Psoas muscle (tissue), 8 donors: Measurements from ENCODE around the gene CCT7. TPM values are rescaled to one million over a fixed set of nuclear protein-coding genes. Genes with fewer than 3 reads are reported as not detected.

Experiments
- ATAC-seq, 4 donors: fragments of 200-7000 bp; cut with Tn5 transposase; one replicate each; pipeline ENCODE4 v1.9.1; 2020; ENCODE audit warnings: moderate library complexity in 3 of 4, mild to moderate bottlenecking in 2 of 4
- DNase-seq, 2 donors: peaks; one replicate each; pipeline ENCODE4 v3.0.0-alpha.2; 2020
- H3K27ac ChIP-seq: fragments of 200-600 bp; one replicate; pipeline ENCODE4 v1.8.0; 2022
- H3K27me3 ChIP-seq, 3 donors: fragments of 200-600 bp in 1 of 3; one replicate each; pipeline versions ENCODE4 v1.6.1 to v1.8.0; 2013 to 2022; ENCODE audit warnings: low read length in 2 of 3, mild to moderate bottlenecking in 2 of 3, moderate library complexity in 1 of 3; ENCODE audit not compliant: insufficient read depth in 3 of 3
- H3K36me3 ChIP-seq, 2 donors: fragments of 200-600 bp in 1 of 2; one replicate each; pipeline versions ENCODE4 v1.6.1 to v1.8.0; 2013 to 2022; ENCODE audit warnings: low read depth in 1 of 2, mild to moderate bottlenecking in 1 of 2, moderate library complexity in 1 of 2; ENCODE audit not compliant: insufficient read depth in 1 of 2
- H3K4me1 ChIP-seq: fragments of 200-600 bp; one replicate; pipeline ENCODE4 v1.8.0; 2022
- H3K4me3 ChIP-seq: fragments of 200-600 bp; one replicate; pipeline ENCODE4 v1.8.0; 2022; ENCODE audit warnings: mild to moderate bottlenecking
- H3K9me3 ChIP-seq: fragments of 200-600 bp; one replicate; pipeline ENCODE4 v1.8.0; 2022
- whole genome bisulfite sequencing, 3 donors: extraction: QIAGEN DNeasy Blood & Tissue Kit; methylation state at CpG; one replicate each; pipeline versions ENCODE4 v1.1.6 to v1.1.7; 2013; 5-methylcytosine and 5-hydroxymethylcytosine counted together
- intact Hi-C, 2 donors: fragments of 100-400 bp; cut with DNase I; formaldehyde crosslinking; loops; one replicate each; pipeline versions ENCODE4 v1.11.0 to v1.14.2; 2022
- polyA plus RNA-seq, 3 donors: library from polyadenylated mRNA; stranded (reverse); fragments of 200-250 nt; gene quantifications; one replicate each; pipeline ENCODE4 v1.2.3, GENCODE V29; 2013
- total RNA-seq, 4 donors: library from RNA; stranded (reverse); fragmentation: NEBNext Ultra II Directional in 2 of 4; extraction: Animal tissue kit (Norgen Biotek cat#: 25700) in 2 of 4; gene quantifications; one replicate each; pipeline versions ENCODE4 v1.2.1 to v1.2.4, GENCODE V29; 2021 to 2023
- TF ChIP-seq, protein P1 (sequence below): fragments of 200-600 bp; IDR thresholded peaks from one replicate; pipeline ENCODE4 v1.8.0; 2022; ENCODE audit warnings: antibody characterized with exemption
- donor health status: healthy with polysubstance abuse.
- donor health status: DM: no; HTN: no; CAD: no; lungs with moderate emphysema.
- donor health status: Bipolar disorder and iron deficiency.
- donor health status: healthy.
- donor health status: DM: yes; HTN: yes; CAD: no.
- donor health status: DM: no; HTN: no; CAD: no.
- donor health status: DM: no; HTN: no; CAD: no.
- donor health status: DM: yes; HTN: yes; CAD: no.

CCT7 gene
- total and polyA plus RNA-seq, 7 donors, result 249 to 316 (median 275) TPM

DNA sequence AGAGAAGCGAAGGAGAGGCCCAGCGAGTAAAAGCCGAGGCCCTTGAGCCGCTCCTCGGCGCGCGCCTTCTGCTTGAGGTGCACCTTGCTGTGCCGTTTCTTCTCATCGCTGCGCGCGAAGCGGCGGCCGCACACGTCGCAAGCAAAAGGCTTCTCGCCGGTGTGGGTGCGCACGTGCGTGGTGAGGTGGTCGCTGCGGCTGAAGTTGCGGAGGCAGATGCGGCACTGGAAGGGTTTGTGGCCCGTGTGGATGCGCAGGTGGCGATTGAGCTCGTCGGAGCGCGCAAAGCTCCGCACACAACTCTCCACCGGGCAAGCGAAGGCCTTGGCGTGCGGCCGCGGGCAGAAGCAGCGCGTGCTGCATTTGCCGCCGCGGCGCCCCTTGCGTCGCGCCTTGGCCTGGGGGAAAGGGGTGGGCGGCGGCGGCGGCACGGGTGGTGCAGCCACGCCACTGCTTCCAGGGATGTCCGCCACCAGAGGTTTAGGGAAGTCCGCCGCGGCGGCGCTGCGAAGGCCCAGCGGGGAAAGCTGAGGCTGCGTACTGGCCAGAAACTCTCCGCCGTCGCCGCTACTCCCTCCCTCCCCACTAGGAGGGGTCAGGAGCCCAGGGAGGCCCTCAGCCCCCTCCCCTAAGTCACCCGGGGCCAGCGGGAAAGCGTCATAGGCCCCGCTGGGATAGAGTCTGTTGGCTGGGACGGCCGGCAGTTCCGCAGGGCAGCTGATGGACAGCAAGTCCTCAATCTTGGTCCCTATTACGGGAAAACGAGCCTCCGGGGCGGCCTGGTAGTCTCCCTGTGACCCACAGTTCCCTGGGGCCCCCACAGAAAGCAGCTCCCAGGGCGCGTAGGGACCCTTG is 57.6 kb downstream of the CCT7 start:
- DNase-seq, result no peak
- H3K27ac ChIP-seq, result no peak overlapping the region
- WGBS, 3 donors, result 1 to 2% (median 2%) methylated on average over 74 to 82 of the region's 82 CpGs
- intact Hi-C loops, result no loop called here
- ATAC-seq, result no peak
- peak overlapping the region; percentile 28 for H3K4me3 ChIP-seq
- H3K36me3 ChIP-seq, result no peaks in the 10 kb centered on the region
- no peaks in the 10 kb centered on the region for H3K4me1 ChIP-seq
- H3K9me3 ChIP-seq, result no peaks in the 10 kb centered on the region
- TF ChIP-seq, protein P1, sequence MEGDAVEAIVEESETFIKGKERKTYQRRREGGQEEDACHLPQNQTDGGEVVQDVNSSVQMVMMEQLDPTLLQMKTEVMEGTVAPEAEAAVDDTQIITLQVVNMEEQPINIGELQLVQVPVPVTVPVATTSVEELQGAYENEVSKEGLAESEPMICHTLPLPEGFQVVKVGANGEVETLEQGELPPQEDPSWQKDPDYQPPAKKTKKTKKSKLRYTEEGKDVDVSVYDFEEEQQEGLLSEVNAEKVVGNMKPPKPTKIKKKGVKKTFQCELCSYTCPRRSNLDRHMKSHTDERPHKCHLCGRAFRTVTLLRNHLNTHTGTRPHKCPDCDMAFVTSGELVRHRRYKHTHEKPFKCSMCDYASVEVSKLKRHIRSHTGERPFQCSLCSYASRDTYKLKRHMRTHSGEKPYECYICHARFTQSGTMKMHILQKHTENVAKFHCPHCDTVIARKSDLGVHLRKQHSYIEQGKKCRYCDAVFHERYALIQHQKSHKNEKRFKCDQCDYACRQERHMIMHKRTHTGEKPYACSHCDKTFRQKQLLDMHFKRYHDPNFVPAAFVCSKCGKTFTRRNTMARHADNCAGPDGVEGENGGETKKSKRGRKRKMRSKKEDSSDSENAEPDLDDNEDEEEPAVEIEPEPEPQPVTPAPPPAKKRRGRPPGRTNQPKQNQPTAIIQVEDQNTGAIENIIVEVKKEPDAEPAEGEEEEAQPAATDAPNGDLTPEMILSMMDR, result no peak
- peaks cover 9 to 84% (median 23%) of the 10 kb centered on the region in 3 donors for H3K27me3 ChIP-seq

- WGBS, 3 donors, result 4 to 5% (median 5%) methylated on average over 37 to 38 of the region's 38 CpGs
- Histone ChIP-seq H3K36me3 (no peaks in the 10 kb centered on the region), H3K27me3 (peaks cover 9 to 84% (median 23%) of the 10 kb centered on the region in 3 donors), H3K27ac (no peak overlapping the region), H3K4me1 (no peaks in the 10 kb centered on the region), H3K9me3 (no peaks in the 10 kb centered on the region), H3K4me3 (peak overlapping the region; percentile 28)
- TF ChIP-seq, protein P1, result no peak
- ATAC-seq (no peak), DNase-seq (no peak)
- intact Hi-C loops, result no loop called here
Measured at GRCh38 chr2:73292316-73292905, 58.3 kb downstream of the CCT7 start.

DNA sequence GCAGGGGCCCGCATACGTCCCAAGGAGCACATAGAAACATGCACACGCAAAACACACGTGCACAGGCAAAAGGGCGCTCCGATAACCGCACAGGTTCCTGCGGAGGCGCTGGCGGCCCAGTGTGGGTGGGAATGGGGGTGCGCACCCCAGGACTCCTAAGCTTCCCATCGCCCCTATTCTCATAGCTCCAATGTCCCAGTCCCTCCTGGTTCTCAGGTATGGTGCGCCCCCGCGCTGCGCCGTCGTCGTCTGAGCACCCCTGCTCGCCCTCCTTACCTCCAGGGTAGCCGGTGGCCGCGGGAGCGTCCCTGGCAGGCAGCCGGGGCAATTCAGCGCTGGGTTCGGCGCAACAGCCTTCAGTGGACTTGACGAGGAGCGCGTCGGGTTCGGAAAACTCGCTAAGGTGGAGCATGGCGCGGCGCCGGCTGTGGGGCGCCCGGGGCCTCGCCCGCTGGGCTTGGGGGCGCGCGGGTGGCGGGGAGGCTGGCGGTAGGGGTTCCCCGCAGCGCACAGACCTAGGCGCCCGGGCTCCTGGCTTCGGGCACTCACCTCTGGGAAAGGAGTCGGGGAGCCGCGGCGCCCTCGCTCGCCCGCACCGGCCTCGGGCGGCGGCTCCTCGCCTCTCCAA is 58.9 kb downstream of the CCT7 start:
- Histone ChIP-seq H3K4me3 (peak overlapping the region; percentile 58), H3K36me3 (no peaks in the 10 kb centered on the region), H3K4me1 (no peaks in the 10 kb centered on the region), H3K27me3 (peaks cover 9 to 90% (median 23%) of the 10 kb centered on the region in 3 donors), H3K27ac (no peak overlapping the region), H3K9me3 (no peaks in the 10 kb centered on the region)
- intact Hi-C loops, result no loop called here
- TF ChIP-seq, protein P1, result no peak
- ATAC-seq (no peak), DNase-seq (no peak)
- WGBS, 3 donors, result 2 to 3% (median 3%) methylated on average over 44 to 64 of the region's 64 CpGs

- no peaks in the 10 kb centered on the region for H3K36me3 ChIP-seq
- H3K27me3 ChIP-seq, result peaks cover 9 to 95% (median 23%) of the 10 kb centered on the region in 3 donors
- DNase-seq (peak; percentile 26 to 66), ATAC-seq (peak; percentile 47 to 67 (median 58))
- 2 to 4% (median 3%) methylated on average over 37 to 45 of the region's 45 CpGs for WGBS, 3 donors
- TF ChIP-seq, protein P1, result no peak
- intact Hi-C loops, result no loop called here
- H3K4me3 ChIP-seq, result peak within 1 kb of the TSS; percentile 58
- H3K9me3 ChIP-seq, result no peaks in the 10 kb centered on the region
- H3K27ac ChIP-seq, result no peak within 1 kb of the TSS
- no peaks in the 10 kb centered on the region for H3K4me1 ChIP-seq
Measured at GRCh38 chr2:73293534-73294171, 59.5 kb downstream of the CCT7 start, which contains the start of gene EGR4. Gene EGR4, minus strand, starts transcription at chr2:73293548. Its CDS starts 231 bp downstream, at chr2:73293317.
